Stimulated activated CD4-positive, alpha-beta T cell treated with anti-CD3 and anti-CD28 coated beads, Interleukin-1b, Interleukin-23, amount 100 ng/mL, for 1 hour (primary cell): ENCODE measurements around the gene ARID4B.
"Not testable (repeated sequence)": the region's sequence is repeated elsewhere in the genome, so short reads cannot be mapped to it uniquely, and the experiment has no call there.

Source experiments
- DNase-seq, 2 donors: peaks; one replicate each; pipeline ENCODE4 v3.0.0-alpha.2; 2020; ENCODE audit warnings: low read depth in 2 of 2

The ARID4B gene

DNA sequence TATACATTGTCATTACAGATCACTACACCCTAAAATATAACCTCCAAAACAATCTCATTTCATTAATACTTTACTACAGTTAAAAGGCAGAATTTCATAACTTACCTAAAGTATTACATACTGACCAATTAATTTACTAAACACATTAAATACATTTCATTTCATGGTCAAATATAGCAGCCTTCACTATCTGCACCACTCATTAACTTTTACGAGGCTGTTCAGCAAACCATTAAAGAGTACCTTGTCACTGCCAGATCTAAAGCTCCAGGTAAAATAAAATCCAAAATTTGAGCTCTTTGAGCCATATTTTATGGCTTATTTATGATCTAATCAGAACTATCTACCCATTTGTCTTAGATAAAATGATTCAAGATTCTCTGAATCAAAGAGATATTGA is 100.6 kb downstream of the ARID4B start:
- DNase-seq, result no peak

DNA sequence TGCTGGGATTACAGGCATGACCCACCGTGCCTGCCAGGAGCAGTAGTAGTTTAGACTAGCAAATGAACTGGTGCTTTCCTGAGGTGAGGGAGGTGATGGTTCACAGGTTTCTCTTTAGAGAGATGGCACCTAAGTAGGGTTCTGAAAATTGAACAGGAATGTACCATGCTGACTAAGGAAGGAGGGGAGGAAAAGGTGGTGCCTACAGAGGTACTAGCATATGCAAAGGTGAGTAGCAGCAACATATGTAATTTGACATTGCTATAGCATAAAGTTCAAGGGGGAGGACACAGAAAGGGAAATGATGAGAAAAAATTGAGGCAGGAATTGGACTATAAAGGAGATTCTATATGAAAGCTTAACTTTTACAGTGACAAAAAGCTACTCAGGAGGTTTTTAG is 101.0 kb downstream of the ARID4B start:
- no peak for DNase-seq

DNA sequence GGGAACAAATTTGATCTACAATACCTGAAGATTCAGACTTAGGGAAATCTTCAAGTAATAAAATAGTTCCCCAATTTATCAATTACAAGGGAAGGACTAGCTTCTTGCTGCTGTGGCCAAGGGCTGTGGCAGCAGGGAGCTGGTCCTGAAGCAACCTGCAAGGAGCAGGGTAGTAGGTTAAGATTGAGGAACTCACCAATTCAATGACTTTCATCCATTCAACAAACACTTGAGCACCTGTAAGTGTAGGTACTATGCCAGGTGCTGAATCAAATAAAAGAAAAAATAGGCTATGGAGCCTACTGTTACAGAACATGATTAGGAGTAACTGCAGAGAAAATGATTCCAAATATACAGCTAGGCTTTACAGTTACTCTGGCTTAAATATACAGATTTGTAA is 102.7 kb downstream of the ARID4B start:
- DNase-seq, result no peak

DNA sequence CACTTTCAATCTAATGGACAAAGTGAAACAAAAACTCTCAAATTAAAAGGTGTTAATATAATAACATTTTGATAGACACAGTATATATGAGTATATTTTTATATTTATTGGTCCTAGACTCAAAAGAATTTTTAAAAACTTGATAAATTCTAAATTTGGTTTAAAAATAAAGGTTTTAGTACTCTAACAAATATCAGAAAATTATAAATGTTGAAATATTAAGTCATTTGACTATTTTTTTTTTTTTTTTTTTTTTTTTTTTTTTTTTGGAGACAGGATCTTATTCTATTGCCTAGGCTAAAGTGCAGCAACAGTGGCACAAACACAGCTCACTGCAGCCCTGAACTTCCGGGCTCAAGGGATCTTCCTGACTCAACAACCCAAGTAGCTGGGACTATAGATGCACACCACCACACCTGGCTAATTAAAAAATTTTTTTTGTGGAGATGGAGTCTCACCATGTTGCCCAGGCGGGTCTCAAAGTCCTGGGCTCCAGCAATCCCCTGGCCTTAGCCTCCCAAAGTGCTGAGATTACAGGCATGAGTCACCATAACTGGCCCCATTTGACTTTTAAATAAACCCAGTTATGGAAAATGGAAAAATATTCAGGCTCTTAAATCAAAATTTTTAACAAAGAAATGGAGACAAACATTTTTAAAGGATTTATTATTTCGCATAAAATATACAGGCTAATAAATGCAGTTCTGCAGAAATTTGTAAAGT is 106.2 kb downstream of the ARID4B start:
- no peak for DNase-seq

DNA sequence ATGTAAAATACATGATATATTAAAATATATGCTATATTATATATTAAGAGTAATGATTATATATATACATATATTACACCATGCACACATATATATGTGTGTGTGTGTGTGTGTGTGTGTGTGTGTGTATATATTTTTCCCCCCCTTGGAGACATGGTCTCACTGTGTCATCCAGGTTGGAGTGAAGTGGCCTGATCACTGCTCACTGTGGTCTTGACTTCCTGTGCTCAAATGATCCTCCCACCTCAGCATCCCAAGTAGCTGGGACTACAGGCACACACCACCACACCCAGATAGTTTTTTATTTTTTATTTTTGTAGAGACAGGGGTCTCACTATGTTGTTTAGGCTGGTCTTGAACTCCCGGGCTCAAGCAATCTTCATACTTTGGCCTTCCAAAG is 112.5 kb downstream of the ARID4B start:
- no peak for DNase-seq

DNA sequence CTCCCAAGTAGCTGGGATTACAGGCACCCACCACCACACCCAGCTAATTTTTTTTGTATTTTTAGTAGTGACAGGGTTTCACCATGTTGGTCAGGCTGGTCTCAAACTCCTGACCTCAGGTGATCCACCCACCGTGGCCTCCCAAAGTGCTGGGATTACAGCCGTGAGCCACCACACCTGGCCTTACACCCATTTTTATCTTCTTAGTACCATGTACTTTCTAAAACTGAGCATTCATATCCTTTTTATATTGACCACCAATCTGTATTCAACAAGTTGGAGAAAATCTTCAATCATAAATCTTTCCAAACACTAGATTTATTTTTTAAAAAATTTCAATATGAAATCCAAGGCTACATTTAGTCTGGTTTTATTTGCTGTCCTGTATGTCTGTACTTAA is 113.0 kb downstream of the ARID4B start:
- DNase-seq, result not testable (repeated sequence)

DNA sequence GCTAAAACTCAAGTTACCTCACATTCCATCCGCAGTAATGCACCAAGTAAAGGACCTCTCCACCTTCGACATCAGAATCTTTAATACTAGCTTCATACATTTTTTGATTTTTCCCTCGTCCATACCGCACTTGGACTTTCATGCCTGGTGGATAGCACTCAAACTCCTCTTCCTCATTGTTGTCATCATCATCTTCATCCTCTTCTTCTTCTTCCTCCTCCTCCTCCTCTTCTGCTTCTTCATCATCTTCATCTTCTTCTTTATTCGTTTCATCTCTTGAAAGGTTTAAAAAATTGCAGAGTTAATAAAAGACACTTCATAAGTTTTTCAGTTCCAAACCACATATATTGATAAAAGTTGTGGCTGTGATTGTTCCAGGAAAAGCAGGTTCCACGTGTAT is 114.2 kb downstream of the ARID4B start:
- DNase-seq, result no peak

DNA sequence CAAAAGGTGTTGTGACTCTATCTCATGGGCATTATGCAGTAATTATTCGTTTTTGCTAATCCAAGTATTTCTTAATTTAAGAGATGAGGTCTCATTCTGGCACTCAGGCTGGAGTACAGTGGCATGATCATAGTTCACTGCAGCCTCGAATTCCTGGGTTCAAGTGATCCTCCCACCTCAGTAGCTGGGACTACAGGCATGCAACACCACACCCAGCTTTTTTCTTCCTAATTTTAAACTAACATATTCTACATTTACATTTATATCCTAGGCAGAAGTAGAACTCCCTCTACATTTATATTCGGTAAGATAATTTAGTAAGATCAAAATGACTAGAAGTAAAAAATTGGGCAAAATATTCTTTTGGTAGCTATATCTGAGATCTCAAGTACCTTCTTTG is 116.5 kb downstream of the ARID4B start:
- no peak for DNase-seq

DNA sequence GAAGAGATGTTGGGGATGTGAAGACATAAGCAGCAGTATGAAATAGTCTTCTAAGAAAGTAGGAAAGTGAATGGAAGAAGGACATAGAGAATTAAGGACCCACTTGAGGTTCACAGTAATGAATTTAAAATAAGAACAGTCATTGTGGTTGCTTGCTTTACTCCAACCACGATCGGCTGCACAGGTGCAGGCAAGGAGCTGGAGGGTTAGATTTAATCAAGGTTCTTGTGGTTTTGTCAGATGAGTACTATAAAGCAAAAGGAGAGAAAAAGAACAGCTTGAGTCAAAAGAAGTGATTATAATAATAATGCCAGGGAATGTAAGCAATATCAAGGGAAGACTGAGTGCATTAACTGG is 120.8 kb downstream of the ARID4B start:
- DNase-seq, result no peak

DNA sequence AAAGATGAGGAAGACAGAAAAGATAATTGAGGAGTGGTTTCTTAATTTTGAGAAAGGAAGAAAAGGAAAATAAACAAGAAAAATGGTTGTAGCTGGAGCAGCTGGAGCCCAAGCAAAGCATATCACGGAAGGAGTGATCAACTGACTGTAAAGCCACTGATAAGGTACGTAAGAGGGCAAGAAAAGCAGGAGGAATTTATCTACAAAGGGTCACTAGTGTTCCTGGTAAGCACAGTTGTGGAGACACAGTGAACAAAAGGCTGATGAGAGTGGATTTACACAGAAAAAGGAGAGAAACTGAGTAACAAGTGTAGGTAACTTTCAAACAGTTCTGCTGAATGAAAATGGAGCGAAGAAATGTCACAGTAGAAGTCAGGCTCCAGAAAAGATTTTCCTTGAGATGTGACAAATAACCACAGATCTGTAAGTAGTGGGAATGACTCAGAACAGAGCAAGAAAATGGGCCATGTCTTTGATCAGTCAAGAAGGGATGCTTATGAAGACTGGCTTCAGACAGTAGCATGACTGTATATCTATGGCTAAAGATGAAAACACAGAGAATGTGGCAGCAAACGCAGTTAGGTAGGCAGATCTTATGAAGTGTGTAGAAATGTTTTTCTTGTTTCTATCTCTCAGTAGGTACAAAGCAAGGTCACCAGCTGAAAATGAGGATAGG is 121.3 kb downstream of the ARID4B start:
- DNase-seq, result no peak

DNA sequence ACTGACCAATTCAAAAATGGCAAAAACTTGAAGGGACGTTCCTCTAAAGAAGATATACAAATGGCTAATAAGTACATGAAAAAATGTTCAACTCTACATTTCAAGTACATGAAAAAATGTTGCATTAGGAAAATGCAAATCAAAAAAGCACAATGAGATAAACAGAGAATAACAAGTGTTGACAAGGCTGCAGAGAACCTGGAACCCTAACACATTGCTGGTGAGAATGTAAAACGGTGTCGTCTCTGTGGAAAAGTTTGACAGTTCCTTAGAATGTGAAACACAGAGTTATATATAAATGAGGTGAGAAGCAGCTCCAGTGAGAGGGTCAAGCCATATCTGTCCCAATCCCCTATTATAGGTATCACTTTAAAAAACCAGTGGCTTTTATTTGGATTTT is 122.3 kb downstream of the ARID4B start:
- no peak for DNase-seq

DNA sequence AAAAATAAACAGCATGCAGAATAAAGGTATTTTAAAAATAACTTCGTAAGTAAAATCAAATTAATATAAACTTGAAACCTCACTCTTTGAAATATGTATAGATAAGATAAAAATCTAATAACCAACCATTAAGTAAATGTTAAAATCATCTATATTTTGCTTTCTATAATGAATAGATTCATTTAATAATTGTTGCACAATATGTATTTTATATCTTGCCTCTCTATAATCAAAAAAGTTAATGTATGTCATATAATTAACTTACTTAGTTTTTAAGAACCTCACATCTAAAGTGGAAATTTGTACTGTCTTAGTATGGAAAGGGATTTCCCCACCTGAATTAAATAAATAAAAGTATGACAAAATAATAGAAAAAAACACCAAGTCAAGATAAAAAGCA is 124.6 kb downstream of the ARID4B start:
- no peak for DNase-seq

DNA sequence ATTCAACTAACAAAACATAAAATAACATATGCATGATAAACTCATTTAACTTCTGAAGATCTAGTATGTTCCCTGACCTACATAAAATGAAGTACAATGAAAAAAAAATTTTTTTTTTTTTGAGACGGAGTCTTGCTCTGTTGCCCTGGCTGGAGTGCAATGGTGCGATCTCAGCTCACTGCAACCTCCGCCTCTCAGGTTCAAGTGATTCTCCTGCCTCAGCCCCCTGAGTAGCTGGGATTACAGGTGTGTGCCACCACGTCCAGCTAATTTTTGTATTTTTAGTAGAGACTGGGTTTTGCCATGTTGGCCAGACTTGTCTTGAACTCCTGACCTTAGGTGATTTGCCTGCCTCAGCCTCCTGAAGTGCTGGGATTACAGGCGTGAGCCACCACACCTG is 125.5 kb downstream of the ARID4B start:
- DNase-seq, result not testable (repeated sequence)

DNA sequence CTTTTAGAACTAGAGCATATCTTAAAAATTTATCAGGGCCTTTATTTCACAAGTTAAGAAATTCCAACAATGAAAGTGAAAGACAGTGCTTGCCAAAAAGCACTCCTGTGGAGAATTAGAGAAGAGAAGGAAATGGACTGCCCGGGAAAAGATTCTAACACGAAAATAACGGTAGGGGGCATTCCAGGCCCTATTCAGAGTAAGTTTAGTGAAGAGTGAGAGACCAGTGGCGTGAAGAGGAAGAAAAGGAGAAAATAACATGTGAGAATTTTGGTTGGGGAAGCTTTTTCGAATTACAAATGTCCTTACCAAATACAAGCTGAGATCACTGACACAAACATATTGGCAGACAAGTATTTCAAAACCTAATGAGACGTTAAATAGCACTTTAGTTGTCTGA is 128.5 kb downstream of the ARID4B start:
- DNase-seq, result no peak

DNA sequence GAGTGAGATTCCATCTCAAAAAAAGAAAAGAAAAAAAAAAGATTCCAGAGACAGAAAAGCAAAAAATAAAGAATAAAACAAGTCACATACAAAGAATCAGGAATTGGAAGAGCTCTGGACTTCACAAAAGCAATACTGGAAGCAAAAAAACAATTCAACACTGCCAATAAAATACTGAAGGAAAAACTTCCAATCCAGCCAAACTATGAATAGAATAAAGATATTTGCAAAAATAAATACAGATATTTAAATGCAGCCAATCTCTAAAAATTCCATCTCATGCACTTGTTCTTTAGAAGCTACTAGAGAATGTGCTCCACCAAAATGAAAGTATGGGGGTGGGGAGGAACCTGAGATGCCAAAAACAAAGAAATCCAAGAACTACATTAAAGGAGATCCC is 137.5 kb downstream of the ARID4B start:
- no peak for DNase-seq

DNA sequence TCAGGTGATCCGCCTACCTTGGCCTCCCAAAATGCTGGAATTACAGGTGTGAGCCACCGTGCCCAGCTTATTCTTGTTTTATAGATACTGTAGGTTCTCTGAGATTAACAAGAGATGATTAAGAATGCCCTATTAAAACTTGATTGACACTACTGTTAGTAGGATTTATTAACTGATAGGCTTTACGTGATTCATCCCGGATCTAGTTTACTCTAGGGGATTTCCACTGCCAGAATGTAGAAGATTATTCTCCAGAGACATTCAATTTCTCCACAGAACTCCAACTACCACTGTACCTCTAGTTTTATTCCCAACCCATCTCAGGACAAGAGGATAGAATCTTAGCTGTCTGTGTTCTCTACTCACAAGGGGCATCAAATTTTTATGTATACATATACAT is 140.7 kb downstream of the ARID4B start:
- no peak for DNase-seq

DNA sequence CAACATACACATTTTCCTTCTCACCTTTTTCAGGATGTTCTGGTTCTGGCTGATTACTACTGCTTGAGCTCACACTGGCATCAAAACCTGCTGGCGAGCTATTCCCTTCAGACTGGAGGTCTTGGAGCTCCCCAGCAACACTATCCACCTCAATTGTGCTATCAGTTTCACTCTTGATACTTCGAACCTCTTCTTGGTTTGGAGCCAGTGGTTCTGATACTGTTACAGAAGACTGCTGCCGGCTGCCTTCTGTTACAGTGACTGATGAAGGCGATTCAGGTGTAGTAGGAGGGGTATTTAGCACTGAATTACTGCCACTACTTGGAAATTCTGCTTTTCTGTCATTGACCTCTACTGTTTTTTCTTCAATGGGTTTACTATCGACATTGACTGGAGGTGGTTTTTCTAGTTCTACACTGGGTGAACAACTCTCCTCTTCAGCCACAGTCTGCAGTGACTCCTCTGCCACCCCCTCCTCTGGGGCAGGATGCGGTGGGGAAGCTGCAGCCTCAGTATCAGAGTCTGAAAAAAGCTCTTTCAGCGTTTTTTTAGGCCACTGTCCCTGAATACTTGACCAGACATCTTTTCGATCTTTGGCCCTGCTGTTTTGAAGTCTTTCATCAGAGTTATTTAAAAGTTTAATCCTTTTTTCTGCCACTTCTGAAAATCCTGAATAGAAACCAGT is 146.3 kb downstream of the ARID4B start:
- no peak for DNase-seq

DNA sequence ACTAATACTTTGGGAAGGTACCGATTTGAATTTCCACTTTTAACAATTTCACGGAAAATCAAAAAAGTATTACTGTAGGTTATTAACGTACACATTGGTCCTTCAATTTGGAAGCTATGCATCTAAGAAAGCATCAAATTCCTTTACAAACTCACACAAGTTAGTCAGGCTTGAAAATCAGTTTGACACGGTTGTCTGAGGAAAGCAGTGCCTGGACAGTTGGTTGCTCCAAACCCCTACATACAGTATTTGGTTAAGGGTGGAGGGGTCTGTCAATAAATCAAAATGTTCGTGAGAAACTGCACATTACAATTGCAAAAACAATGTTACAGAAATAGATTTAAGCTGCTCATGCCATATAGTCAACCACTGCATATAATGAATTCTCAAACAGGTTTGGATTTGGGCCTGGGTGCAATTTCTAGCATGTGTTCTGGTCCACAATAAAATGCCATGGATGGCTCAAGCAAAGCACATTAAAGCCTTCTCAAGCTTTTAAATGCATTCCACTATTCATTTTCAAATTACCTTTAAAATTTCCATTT is 147.0 kb downstream of the ARID4B start:
- no peak for DNase-seq

DNA sequence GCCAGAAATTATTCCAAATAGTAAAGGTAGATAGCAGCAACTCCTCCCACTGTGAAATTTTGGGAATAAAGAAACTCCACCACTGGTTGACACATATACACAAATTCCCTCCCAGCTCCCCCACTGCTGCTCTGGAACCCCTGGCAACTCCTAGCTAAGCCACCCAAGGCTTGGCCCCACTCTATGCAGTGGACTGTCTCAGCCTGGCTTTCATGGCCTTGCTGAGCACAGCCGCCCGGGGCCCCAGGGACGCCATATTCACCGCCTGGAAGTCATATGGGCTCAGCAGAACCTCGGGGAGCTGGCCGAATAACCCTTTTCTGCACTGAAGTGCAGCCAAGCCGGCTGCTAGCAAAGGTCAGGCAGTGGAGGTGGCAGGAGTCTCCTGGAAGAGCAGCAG is 151.5 kb downstream of the ARID4B start:
- no peak for DNase-seq

DNA sequence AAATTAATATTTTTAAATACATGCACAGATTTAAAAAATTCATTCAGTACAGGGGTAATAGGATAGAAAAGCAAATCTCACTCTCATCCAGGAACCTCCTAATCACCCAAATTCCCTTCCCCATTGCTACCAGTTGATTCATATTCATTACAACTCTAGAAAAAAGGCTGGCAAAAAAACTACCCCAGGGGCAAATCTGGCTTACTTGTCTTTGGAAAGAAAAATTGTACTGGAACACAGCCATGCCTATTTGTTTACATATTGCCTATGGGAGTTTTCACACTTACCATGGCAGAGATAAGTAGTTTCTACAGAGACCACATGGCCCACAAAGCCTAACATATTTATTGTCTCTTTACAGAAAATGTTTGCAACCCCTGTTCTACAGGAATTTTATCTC is 158.0 kb downstream of the ARID4B start:
- no peak for DNase-seq

DNA sequence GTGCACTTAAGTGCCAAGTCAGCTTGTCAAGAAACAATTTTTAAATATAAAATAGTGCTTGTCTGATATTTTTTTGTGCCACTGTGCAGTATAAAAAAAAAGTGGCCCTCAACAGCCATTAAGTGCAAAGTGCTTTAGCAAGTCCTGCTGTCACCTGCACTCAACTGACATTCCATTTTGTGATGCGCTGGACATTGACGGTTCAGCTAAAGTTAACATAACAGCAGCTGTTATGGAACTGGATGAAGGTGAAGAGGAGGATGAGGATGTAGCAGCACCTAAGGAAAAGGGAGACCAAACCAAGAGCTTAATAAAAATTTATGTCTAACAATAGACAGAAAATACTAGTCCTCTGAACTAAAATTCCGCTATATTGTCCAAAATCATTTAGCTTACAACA is 159.6 kb downstream of the ARID4B start:
- DNase-seq, result no peak

DNA sequence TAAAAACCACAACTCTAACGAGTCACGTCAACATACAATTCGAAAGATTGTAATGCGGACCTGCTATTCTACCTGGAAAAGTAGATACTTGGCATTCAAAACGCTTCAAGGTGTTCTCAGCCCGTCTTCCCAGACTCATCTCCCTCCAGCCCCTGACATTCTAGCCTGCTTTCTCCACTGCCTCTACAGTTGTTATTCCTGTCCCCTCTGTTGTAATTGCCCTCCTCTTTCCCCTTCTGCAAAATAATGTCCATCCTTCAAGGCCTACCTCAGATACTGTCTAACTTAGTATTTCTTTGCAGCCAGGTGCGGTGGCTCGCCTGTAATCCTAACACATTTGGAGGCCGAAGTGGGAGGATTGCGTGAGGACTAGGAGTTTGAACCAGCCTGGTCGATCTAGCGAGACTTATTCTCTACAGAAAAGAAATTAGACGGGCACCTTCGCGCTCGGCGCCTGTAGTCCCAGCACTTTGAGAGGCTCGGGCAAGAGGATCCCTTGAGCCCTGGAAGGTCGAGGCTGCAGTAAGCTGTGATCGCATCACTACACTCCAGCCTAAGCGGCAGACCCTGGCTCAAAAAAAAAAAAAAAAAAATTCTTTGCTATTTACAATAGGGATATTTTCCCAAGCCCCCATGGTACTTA is 166.2 kb downstream of the ARID4B start:
- DNase-seq, result no peak
